Liver (tissue), 9 donors: ENCODE measurements around the gene PCED1B. TPM values are rescaled to one million over a fixed set of nuclear protein-coding genes. Genes with fewer than 3 reads are reported as not detected.

Source experiments
- DNase-seq: peaks from one replicate; pipeline ENCODE4 v3.0.0-alpha.2; 2017; ENCODE audit warnings: low spot score
- H3K27ac ChIP-seq, 2 donors: one replicate each; pipeline ENCODE4 v1.7.0; 2013; ENCODE audit warnings: inconsistent platforms in 2 of 2, low read length in 2 of 2, control low read depth in 1 of 2, low read depth in 1 of 2, mild to moderate bottlenecking in 1 of 2
- H3K27me3 ChIP-seq, 4 donors: one replicate each; pipeline versions ENCODE4 v1.6.1 to v1.7.0; 2013; ENCODE audit warnings: low read length in 3 of 4, inconsistent platforms in 1 of 4, mild to moderate bottlenecking in 1 of 4, moderate library complexity in 1 of 4; ENCODE audit not compliant: control insufficient read depth in 4 of 4, insufficient read depth in 4 of 4
- H3K36me3 ChIP-seq, 4 donors: one replicate each; pipeline versions ENCODE4 v1.6.1 to v1.7.0; 2013; ENCODE audit warnings: low read length in 3 of 4, mild to moderate bottlenecking in 3 of 4, low read depth in 1 of 4, moderate library complexity in 1 of 4; ENCODE audit not compliant: control insufficient read depth in 4 of 4, insufficient read depth in 3 of 4
- H3K4me1 ChIP-seq, 4 donors: one replicate each; pipeline versions ENCODE4 v1.6.1 to v1.7.0; 2013; ENCODE audit warnings: low read length in 3 of 4, mild to moderate bottlenecking in 3 of 4, moderate library complexity in 1 of 4; ENCODE audit not compliant: control insufficient read depth in 4 of 4, insufficient read depth in 4 of 4
- H3K4me3 ChIP-seq, 3 donors: one replicate each; pipeline versions ENCODE4 v1.6.1 to v1.7.0; 2013; ENCODE audit warnings: low read length in 3 of 3, control low read depth in 1 of 3, low read depth in 1 of 3, mild to moderate bottlenecking in 1 of 3
- H3K9ac ChIP-seq, 2 donors: one replicate each; pipeline ENCODE4 v1.7.0; 2013; ENCODE audit warnings: low read length in 2 of 2, mild to moderate bottlenecking in 2 of 2, moderate library complexity in 2 of 2, control low read depth in 1 of 2, low read depth in 1 of 2
- H3K9me3 ChIP-seq, 4 donors: one replicate each; pipeline versions ENCODE4 v1.6.1 to v1.7.0; 2013; ENCODE audit warnings: low read length in 3 of 4; ENCODE audit not compliant: control insufficient read depth in 4 of 4
- CTCF ChIP-seq: fragments of 150-350 bp; IDR thresholded peaks from 2 replicates; pipeline ENCODE4 v1.5.1; 2017; ENCODE audit warnings: improper control_type of control experiment, low read depth, low read length; ENCODE audit not compliant: missing input control
- EGR1 ChIP-seq, 2 donors: IDR thresholded peaks; 2 replicates each; pipeline ENCODE4 v1.6.1; 2016 to 2018; ENCODE audit warnings: antibody characterized with exemption in 2 of 2, low read depth in 2 of 2
- FOXA1 ChIP-seq: IDR thresholded peaks from 2 replicates; pipeline ENCODE4 v1.6.1; 2016; ENCODE audit warnings: antibody characterized with exemption
- FOXA2 ChIP-seq: IDR thresholded peaks from 2 replicates; pipeline ENCODE4 v1.6.1; 2016; ENCODE audit warnings: antibody characterized with exemption
- GABPA ChIP-seq, 2 donors: IDR thresholded peaks in 1 of 2; conservative IDR thresholded peaks in 1 of 2; 2 replicates each; pipeline ENCODE4 v1.6.1; 2016; ENCODE audit warnings: antibody characterized with exemption in 2 of 2, mild to moderate bottlenecking in 1 of 2, moderate library complexity in 1 of 2
- HNF4A ChIP-seq, 2 donors: conservative IDR thresholded peaks; 2 replicates each; pipeline ENCODE4 v1.6.1; 2016; ENCODE audit warnings: antibody characterized with exemption in 2 of 2, mild to moderate bottlenecking in 2 of 2
- HNF4G ChIP-seq: IDR thresholded peaks from 2 replicates; pipeline ENCODE4 v1.6.1; 2016; ENCODE audit warnings: antibody characterized with exemption
- JUND ChIP-seq, 2 donors: IDR thresholded peaks; 2 replicates each; pipeline ENCODE4 v1.6.1; 2016; ENCODE audit warnings: antibody characterized with exemption in 2 of 2
- RAD21 ChIP-seq, 2 donors: IDR thresholded peaks; 2 replicates each; pipeline ENCODE4 v1.6.1; 2016; ENCODE audit warnings: antibody characterized with exemption in 2 of 2, mild to moderate bottlenecking in 2 of 2
- RXRA ChIP-seq, 2 donors: IDR thresholded peaks; 2 replicates each; pipeline ENCODE4 v1.6.1; 2017 to 2018; ENCODE audit warnings: antibody characterized with exemption in 2 of 2, mild to moderate bottlenecking in 1 of 2
- SP1 ChIP-seq: IDR thresholded peaks from 2 replicates; pipeline ENCODE4 v1.6.1; 2018; ENCODE audit warnings: antibody characterized with exemption, mild to moderate bottlenecking
- TAF1 ChIP-seq: conservative IDR thresholded peaks from 2 replicates; pipeline ENCODE4 v1.6.1; 2016; ENCODE audit warnings: antibody characterized with exemption, mild to moderate bottlenecking
- YY1 ChIP-seq: IDR thresholded peaks from 2 replicates; pipeline ENCODE4 v1.6.1; 2016; ENCODE audit warnings: antibody characterized with exemption, mild to moderate bottlenecking
- ZBTB33 ChIP-seq: IDR thresholded peaks from 2 replicates; pipeline ENCODE4 v1.6.1; 2016; ENCODE audit warnings: antibody characterized with exemption
- WGBS: extraction: QIAGEN DNeasy Blood & Tissue Kit; methylation state at CpG from one replicate; pipeline ENCODE4 v1.1.7; 2013; 5-methylcytosine and 5-hydroxymethylcytosine counted together
- polyA plus RNA-seq, 2 donors: library from polyadenylated mRNA; stranded (reverse) in 1 of 2; unstranded in 1 of 2; fragments of 200-250 nt in 1 of 2; fragments of >200 nt in 1 of 2; fragmentation: Nextera tagmentation in 1 of 2; extraction: Ambion mirVana in 1 of 2; gene quantifications; one replicate each; pipeline versions ENCODE4 v1.2.1 to v1.2.3, GENCODE V29; 2013 to 2015
- total RNA-seq, 2 donors: library from RNA; depleted of rRNA; stranded (reverse); fragments of >200 nt; gene quantifications; one replicate each; pipeline ENCODE4 v1.2.3, GENCODE V29; 2014
- TF ChIP-seq, protein P1 (sequence below): IDR thresholded peaks from 2 replicates; pipeline ENCODE4 v1.6.1; 2016; ENCODE audit warnings: antibody characterized with exemption
- TF ChIP-seq, protein P2 (sequence below): IDR thresholded peaks from 2 replicates; pipeline ENCODE4 v1.6.1; 2016; ENCODE audit warnings: antibody characterized with exemption
- TF ChIP-seq, protein P3 (sequence below): IDR thresholded peaks from 2 replicates; pipeline ENCODE4 v1.6.1; 2016; ENCODE audit warnings: antibody characterized with exemption, mild to moderate bottlenecking
- donor health status: healthy.
- donor health status: healthy.
- donor health status: healthy.
- donor health status: healthy.
- donor health status: healthy.

PCED1B gene
- total and polyA plus RNA-seq, 4 donors = 0.51 to 1.8 (median 1.1) TPM

- no peak overlapping the region for H3K27ac ChIP-seq
- TF ChIP-seq HNF4G = no peak
- no peak for TF ChIP-seq ZBTB33
- TF ChIP-seq GABPA (IDR thresholded peaks at IDR 0.05 in 1 of 2, conservative IDR thresholded peaks at IDR 0.05 in 1 of 2) = no peak
- no peak for TF ChIP-seq HNF4A (conservative IDR thresholded peaks at IDR 0.05)
- TF ChIP-seq, protein P1, sequence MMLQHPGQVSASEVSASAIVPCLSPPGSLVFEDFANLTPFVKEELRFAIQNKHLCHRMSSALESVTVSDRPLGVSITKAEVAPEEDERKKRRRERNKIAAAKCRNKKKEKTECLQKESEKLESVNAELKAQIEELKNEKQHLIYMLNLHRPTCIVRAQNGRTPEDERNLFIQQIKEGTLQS = no peak
- TF ChIP-seq RXRA (IDR thresholded peaks at IDR 0.05) = no peak
- H3K9ac ChIP-seq = no peak overlapping the region
- H3K4me1 ChIP-seq = no peaks in the 10 kb centered on the region
- H3K9me3 ChIP-seq = peaks cover 0 to 1% (median 0%) of the 10 kb centered on the region in 4 donors
- no peak overlapping the region for H3K4me3 ChIP-seq
- no peak for DNase-seq
- no peaks in the 10 kb centered on the region for H3K36me3 ChIP-seq
- no peaks in the 10 kb centered on the region for H3K27me3 ChIP-seq
Observed at GRCh38 chr12:47141459-47141858, 62.0 kb downstream of the PCED1B start.

- Histone ChIP-seq H3K27me3 (no peaks in the 10 kb centered on the region), H3K9me3 (peaks cover 0 to 1% (median 0%) of the 10 kb centered on the region in 4 donors), H3K9ac (no peak overlapping the region), H3K4me3 (no peak overlapping the region), H3K4me1 (no peaks in the 10 kb centered on the region), H3K27ac (no peak overlapping the region), H3K36me3 (no peaks in the 10 kb centered on the region)
- 76% methylated on average over 2 of the region's 2 CpGs for WGBS
- no peak for DNase-seq
- TF ChIP-seq, protein P2, sequence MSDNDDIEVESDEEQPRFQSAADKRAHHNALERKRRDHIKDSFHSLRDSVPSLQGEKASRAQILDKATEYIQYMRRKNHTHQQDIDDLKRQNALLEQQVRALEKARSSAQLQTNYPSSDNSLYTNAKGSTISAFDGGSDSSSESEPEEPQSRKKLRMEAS = no peak
Observed at GRCh38 chr12:47144769-47145168, 65.3 kb downstream of the PCED1B start.

DNA sequence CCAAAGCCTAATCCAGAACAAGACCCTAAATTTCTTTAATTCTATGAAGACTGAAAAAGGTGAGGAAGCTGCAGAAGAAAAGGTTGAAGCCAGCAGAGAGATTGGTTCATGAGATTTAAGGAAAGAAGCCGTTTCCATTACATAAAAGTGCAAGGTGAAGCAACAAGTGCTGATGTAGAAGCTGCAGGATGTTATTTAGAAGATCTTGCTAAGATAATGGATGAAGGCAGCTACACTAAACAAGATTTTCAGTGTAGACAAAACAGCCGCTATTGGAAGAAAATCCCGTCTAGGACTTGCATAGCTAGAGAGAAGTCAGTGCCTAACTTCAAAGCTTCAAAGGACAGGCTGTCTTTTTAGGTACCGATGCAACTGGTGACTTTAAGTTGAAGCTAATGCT is 65.8 kb downstream of the PCED1B start:
- 87% methylated on average over 4 of the region's 4 CpGs for WGBS
- Histone ChIP-seq H3K27ac (no peak overlapping the region), H3K4me3 (no peak overlapping the region), H3K27me3 (no peaks in the 10 kb centered on the region), H3K4me1 (no peaks in the 10 kb centered on the region), H3K9ac (no peak overlapping the region), H3K36me3 (no peaks in the 10 kb centered on the region), H3K9me3 (peaks cover 0 to 1% (median 0%) of the 10 kb centered on the region in 4 donors)
- TF ChIP-seq SP1 (no peak), FOXA1 (no peak), CTCF (no peak), RAD21 (IDR thresholded peaks at IDR 0.05) (no peak), FOXA2 (no peak), GABPA (IDR thresholded peaks at IDR 0.05 in 1 of 2, conservative IDR thresholded peaks at IDR 0.05 in 1 of 2) (no peak), TAF1 (no peak), ZBTB33 (no peak), EGR1 (IDR thresholded peaks at IDR 0.05; ENCODE audit: low read depth in 2 of 2) (no peak), YY1 (no peak), JUND (IDR thresholded peaks at IDR 0.05) (no peak), RXRA (IDR thresholded peaks at IDR 0.05) (no peak), HNF4G (no peak)
- TF ChIP-seq, protein P3, sequence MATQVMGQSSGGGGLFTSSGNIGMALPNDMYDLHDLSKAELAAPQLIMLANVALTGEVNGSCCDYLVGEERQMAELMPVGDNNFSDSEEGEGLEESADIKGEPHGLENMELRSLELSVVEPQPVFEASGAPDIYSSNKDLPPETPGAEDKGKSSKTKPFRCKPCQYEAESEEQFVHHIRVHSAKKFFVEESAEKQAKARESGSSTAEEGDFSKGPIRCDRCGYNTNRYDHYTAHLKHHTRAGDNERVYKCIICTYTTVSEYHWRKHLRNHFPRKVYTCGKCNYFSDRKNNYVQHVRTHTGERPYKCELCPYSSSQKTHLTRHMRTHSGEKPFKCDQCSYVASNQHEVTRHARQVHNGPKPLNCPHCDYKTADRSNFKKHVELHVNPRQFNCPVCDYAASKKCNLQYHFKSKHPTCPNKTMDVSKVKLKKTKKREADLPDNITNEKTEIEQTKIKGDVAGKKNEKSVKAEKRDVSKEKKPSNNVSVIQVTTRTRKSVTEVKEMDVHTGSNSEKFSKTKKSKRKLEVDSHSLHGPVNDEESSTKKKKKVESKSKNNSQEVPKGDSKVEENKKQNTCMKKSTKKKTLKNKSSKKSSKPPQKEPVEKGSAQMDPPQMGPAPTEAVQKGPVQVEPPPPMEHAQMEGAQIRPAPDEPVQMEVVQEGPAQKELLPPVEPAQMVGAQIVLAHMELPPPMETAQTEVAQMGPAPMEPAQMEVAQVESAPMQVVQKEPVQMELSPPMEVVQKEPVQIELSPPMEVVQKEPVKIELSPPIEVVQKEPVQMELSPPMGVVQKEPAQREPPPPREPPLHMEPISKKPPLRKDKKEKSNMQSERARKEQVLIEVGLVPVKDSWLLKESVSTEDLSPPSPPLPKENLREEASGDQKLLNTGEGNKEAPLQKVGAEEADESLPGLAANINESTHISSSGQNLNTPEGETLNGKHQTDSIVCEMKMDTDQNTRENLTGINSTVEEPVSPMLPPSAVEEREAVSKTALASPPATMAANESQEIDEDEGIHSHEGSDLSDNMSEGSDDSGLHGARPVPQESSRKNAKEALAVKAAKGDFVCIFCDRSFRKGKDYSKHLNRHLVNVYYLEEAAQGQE = no peak
- TF ChIP-seq, protein P1 = no peak
- TF ChIP-seq, protein P2 = no peak
- DNase-seq = no peak
